ENCODE data around the gene CRTC2.

GRCh38 chr1:153939476-153939875 lies 18.9 kb downstream of the CRTC2 start:
- TF ChIP-seq, protein P1, sequence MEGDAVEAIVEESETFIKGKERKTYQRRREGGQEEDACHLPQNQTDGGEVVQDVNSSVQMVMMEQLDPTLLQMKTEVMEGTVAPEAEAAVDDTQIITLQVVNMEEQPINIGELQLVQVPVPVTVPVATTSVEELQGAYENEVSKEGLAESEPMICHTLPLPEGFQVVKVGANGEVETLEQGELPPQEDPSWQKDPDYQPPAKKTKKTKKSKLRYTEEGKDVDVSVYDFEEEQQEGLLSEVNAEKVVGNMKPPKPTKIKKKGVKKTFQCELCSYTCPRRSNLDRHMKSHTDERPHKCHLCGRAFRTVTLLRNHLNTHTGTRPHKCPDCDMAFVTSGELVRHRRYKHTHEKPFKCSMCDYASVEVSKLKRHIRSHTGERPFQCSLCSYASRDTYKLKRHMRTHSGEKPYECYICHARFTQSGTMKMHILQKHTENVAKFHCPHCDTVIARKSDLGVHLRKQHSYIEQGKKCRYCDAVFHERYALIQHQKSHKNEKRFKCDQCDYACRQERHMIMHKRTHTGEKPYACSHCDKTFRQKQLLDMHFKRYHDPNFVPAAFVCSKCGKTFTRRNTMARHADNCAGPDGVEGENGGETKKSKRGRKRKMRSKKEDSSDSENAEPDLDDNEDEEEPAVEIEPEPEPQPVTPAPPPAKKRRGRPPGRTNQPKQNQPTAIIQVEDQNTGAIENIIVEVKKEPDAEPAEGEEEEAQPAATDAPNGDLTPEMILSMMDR (IDR thresholded peaks at IDR 0.05; ENCODE audit: low read length) = no peak
- TF ChIP-seq EZH2 (IDR thresholded peaks at IDR 0.05; ENCODE audit: borderline replicate concordance, low read length) = no peak
